ENCODE measurements around the gene ADGRG2. TPM values are rescaled to one million over a fixed set of nuclear protein-coding genes. Genes with fewer than 3 reads are reported as not detected.

The ADGRG2 gene
- total RNA-seq, 4 donors from 2014 or later: 0.28 to 1.5 (median 0.53) TPM; not detected in 1

DNA sequence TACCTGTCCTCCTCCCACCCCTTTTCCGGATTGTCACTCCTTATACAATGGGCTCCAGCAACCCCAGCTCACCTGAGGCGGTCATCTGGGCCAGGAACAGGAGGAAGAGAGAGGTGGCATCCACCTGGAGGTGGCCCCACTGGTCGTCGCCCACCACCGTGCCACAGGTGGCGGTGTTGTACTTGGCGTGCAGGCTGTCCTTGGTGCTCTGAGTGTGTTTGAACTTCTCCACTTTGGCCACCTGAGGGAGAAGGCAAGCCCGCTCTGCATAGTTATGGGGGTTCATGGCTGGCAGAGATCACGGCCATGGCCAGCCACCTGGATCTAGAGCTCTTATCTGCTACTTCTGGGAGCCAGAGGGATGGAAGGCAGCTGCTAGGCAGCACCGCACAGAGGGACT lies 171.2 kb downstream of the ADGRG2 start:
- no peaks in the 10 kb centered on the region for H3K9me3 ChIP-seq
- DNase-seq: no peak
- no peak for TF ChIP-seq POLR2A (IDR thresholded peaks at IDR 0.05)
- TF ChIP-seq, protein P1, sequence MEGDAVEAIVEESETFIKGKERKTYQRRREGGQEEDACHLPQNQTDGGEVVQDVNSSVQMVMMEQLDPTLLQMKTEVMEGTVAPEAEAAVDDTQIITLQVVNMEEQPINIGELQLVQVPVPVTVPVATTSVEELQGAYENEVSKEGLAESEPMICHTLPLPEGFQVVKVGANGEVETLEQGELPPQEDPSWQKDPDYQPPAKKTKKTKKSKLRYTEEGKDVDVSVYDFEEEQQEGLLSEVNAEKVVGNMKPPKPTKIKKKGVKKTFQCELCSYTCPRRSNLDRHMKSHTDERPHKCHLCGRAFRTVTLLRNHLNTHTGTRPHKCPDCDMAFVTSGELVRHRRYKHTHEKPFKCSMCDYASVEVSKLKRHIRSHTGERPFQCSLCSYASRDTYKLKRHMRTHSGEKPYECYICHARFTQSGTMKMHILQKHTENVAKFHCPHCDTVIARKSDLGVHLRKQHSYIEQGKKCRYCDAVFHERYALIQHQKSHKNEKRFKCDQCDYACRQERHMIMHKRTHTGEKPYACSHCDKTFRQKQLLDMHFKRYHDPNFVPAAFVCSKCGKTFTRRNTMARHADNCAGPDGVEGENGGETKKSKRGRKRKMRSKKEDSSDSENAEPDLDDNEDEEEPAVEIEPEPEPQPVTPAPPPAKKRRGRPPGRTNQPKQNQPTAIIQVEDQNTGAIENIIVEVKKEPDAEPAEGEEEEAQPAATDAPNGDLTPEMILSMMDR (IDR thresholded peaks at IDR 0.05): no peak
- no peak overlapping the region for H3K4me3 ChIP-seq
- H3K36me3 ChIP-seq: no peaks in the 10 kb centered on the region
- no peak overlapping the region for H3K27ac ChIP-seq
- no peaks in the 10 kb centered on the region for H3K27me3 ChIP-seq
- H3K4me1 ChIP-seq: no peaks in the 10 kb centered on the region

- Histone ChIP-seq H3K27me3 (no peaks in the 10 kb centered on the region), H3K4me1 (no peaks in the 10 kb centered on the region), H3K36me3 (no peaks in the 10 kb centered on the region), H3K27ac (no peak overlapping the region), H3K4me3 (no peak overlapping the region), H3K9me3 (no peaks in the 10 kb centered on the region)
- no peak for TF ChIP-seq POLR2A (IDR thresholded peaks at IDR 0.05)
- TF ChIP-seq, protein P1 (IDR thresholded peaks at IDR 0.05): no peak
- DNase-seq: no peak
Observed at GRCh38 chrX:18949944-18950301, 172.3 kb downstream of the ADGRG2 start.

DNA sequence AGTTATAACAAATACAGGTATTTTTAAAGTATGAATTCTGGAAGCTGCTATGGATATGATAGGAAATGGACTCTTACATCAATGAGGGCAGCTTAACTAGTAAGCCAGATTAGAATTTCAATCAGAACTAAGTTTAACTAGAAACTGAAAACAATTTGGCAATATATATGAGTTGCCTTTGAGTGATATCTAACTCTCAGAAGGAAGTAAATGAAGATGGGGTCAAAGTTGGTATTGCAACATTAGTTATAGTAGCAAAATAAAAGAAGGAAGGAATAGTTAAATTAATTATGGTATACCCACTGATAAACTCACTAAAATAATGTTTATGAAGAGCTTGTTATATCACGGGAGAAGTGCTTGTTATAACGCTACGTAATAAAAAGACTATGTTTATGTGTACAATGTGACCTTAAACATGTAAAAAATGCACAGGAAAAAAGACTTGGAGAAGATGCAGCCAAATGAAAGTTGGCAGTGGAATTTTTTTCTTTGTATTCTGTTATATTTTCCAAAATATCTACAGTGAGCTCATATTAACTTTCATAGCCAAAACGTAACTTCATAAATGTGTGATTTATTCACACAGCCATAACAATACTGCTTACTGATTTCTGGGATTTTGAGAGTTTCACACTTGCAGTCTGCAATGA lies 172.9 kb downstream of the ADGRG2 start:
- Histone ChIP-seq H3K27me3 (no peaks in the 10 kb centered on the region), H3K4me3 (no peak overlapping the region), H3K27ac (no peak overlapping the region), H3K4me1 (no peaks in the 10 kb centered on the region), H3K9me3 (no peaks in the 10 kb centered on the region), H3K36me3 (no peaks in the 10 kb centered on the region)
- no peak for DNase-seq
- no peak for TF ChIP-seq POLR2A (IDR thresholded peaks at IDR 0.05)
- TF ChIP-seq, protein P1 (IDR thresholded peaks at IDR 0.05): no peak

GRCh38 chrX:18946611-18947010 lies 175.7 kb downstream of the ADGRG2 start:
- H3K4me1 ChIP-seq: no peaks in the 10 kb centered on the region
- DNase-seq: no peak
- no peaks in the 10 kb centered on the region for H3K36me3 ChIP-seq
- H3K27me3 ChIP-seq: no peaks in the 10 kb centered on the region
- H3K4me3 ChIP-seq: no peak overlapping the region
- TF ChIP-seq, protein P1 (IDR thresholded peaks at IDR 0.05): no peak
- no peaks in the 10 kb centered on the region for H3K9me3 ChIP-seq
- no peak overlapping the region for H3K27ac ChIP-seq

GRCh38 chrX:18946157-18946556 lies 176.1 kb downstream of the ADGRG2 start:
- no peak overlapping the region for H3K4me3 ChIP-seq
- H3K9me3 ChIP-seq: no peaks in the 10 kb centered on the region
- no peaks in the 10 kb centered on the region for H3K27me3 ChIP-seq
- H3K27ac ChIP-seq: no peak overlapping the region
- H3K36me3 ChIP-seq: no peaks in the 10 kb centered on the region
- no peaks in the 10 kb centered on the region for H3K4me1 ChIP-seq
- TF ChIP-seq POLR2A (IDR thresholded peaks at IDR 0.05): no peak
- TF ChIP-seq, protein P1 (IDR thresholded peaks at IDR 0.05): no peak
- no peak for DNase-seq

GRCh38 chrX:18945483-18945882 lies 176.8 kb downstream of the ADGRG2 start:
- no peaks in the 10 kb centered on the region for H3K27me3 ChIP-seq
- no peak overlapping the region for H3K4me3 ChIP-seq
- H3K9me3 ChIP-seq: no peaks in the 10 kb centered on the region
- H3K4me1 ChIP-seq: no peaks in the 10 kb centered on the region
- H3K27ac ChIP-seq: no peak overlapping the region
- no peak for DNase-seq
- TF ChIP-seq POLR2A (IDR thresholded peaks at IDR 0.05): no peak
- TF ChIP-seq, protein P1 (IDR thresholded peaks at IDR 0.05): no peak
- H3K36me3 ChIP-seq: no peaks in the 10 kb centered on the region

Data from Peyer's patch (tissue), 4 donors.